Endothelial cell of umbilical vein (primary cell): ENCODE measurements around the gene HES7. TPM values are rescaled to one million over a fixed set of nuclear protein-coding genes. Genes with fewer than 3 reads are reported as not detected.

ENCODE experiments used
- BruUV-seq: library from RNA; stranded (reverse); fragments of 400-500 nt; replicated peaks from 2 replicates; lab custom pipeline; 2021; lab: Mats Ljungman, UMichigan
- CTCF ChIA-PET: fragments of 300-600, 350-600 bp; sonication (Branson Sonifier 250); formaldehyde crosslinking; loops from one replicate; lab custom pipeline; 2021; ENCODE audit warnings: antibody characterized with exemption, inconsistent platforms; lab: Charles Lee
- POLR2A ChIA-PET: fragments of 300-600, 350-600 bp; sonication (Branson Sonifier 250); formaldehyde crosslinking; loops from one replicate; lab custom pipeline; 2021; ENCODE audit warnings: antibody characterized with exemption, inconsistent platforms; lab: Charles Lee
- DNase-seq: peaks from one replicate; pipeline ENCODE4 v3.0.0-alpha.2; 2011; ENCODE audit warnings: low read depth, low spot score
- FAIRE-seq: peaks from 2 replicates; lab custom pipeline; 2011; peaks lifted over from hg19 to GRCh38; lab: Jason Lieb, UNC
- H2AFZ ChIP-seq: 2 replicates; pipeline ENCODE4 v1.6.0; 2012; ENCODE audit warnings: low read depth, low read length, control low read depth, inconsistent platforms
- H3K27ac ChIP-seq: 2 replicates; pipeline ENCODE4 v1.5.1; 2011; ENCODE audit warnings: low read depth, mild to moderate bottlenecking, control low read depth, low read length, moderate library complexity; ENCODE audit not compliant: insufficient read depth
- H3K27me3 ChIP-seq, 2 experiments: 2 replicates each; pipeline versions ENCODE4 v1.6.0 to v1.6.1; 2011; ENCODE audit warnings: low read length in 2 of 2, mixed read lengths in 1 of 2; ENCODE audit not compliant: control insufficient read depth in 2 of 2, insufficient read depth in 2 of 2
- H3K36me3 ChIP-seq, 2 experiments: 2 replicates in 1 of 2; 3 replicates in 1 of 2; pipeline ENCODE4 v1.5.1; 2011; ENCODE audit warnings: low read length in 2 of 2, mild to moderate bottlenecking in 1 of 2, moderate library complexity in 1 of 2; ENCODE audit not compliant: control insufficient read depth in 2 of 2, insufficient read depth in 2 of 2; ENCODE audit errors: extremely low read depth in 1 of 2
- H3K4me1 ChIP-seq: 3 replicates; pipeline ENCODE4 v1.5.1; 2011; ENCODE audit warnings: mild to moderate bottlenecking, low read length; ENCODE audit not compliant: control insufficient read depth, insufficient read depth; ENCODE audit errors: extremely low read depth
- H3K4me2 ChIP-seq: 2 replicates; pipeline ENCODE4 v1.6.1; 2011; ENCODE audit warnings: low read length, control low read depth, mixed read lengths; ENCODE audit not compliant: insufficient read depth
- H3K4me3 ChIP-seq, 3 experiments: fragments of 200-600 bp in 1 of 3; sonication (generic), shearing (Covaris generic) in 1 of 3; replicated peaks in 1 of 3; 2 replicates each; pipeline ENCODE4 v1.5.1; 2011 to 2016; ENCODE audit warnings: control low read depth in 3 of 3, low read length in 3 of 3, mild to moderate bottlenecking in 2 of 3, inconsistent platforms in 1 of 3, low read depth in 1 of 3, moderate library complexity in 1 of 3; ENCODE audit not compliant: insufficient read depth in 1 of 3
- H3K79me2 ChIP-seq: 2 replicates; pipeline ENCODE4 v1.6.0; 2012; ENCODE audit warnings: low read length, inconsistent platforms; ENCODE audit not compliant: control insufficient read depth, insufficient read depth
- H3K9ac ChIP-seq: replicated peaks from 2 replicates; pipeline ENCODE3; 2011; ENCODE audit warnings: low read length, control low read depth; ENCODE audit not compliant: insufficient read depth; ENCODE audit errors: extremely low read depth
- H3K9me1 ChIP-seq: replicated peaks from 3 replicates; pipeline ENCODE4 v1.6.0; 2011; ENCODE audit warnings: mild to moderate bottlenecking, low read length; ENCODE audit not compliant: control insufficient read depth, insufficient read depth; ENCODE audit errors: extremely low read depth
- H3K9me3 ChIP-seq: replicated peaks from 2 replicates; pipeline ENCODE4 v1.5.1; 2012; ENCODE audit warnings: low read length, inconsistent platforms; ENCODE audit not compliant: control insufficient read depth, insufficient read depth
- H4K20me1 ChIP-seq: replicated peaks from 2 replicates; pipeline ENCODE3; 2011; ENCODE audit warnings: mild to moderate bottlenecking, low read length; ENCODE audit not compliant: control insufficient read depth, insufficient read depth; ENCODE audit errors: extremely low read depth
- CTCF ChIP-seq, 2 donors: IDR thresholded peaks; 1 replicate in 1 of 2; 2 replicates in 1 of 2; pipeline ENCODE4 v1.5.1; 2011; ENCODE audit warnings: low read length in 2 of 2, mild to moderate bottlenecking in 2 of 2, moderate library complexity in 2 of 2, control low read depth in 1 of 2, inconsistent platforms in 1 of 2, low read depth in 1 of 2; ENCODE audit not compliant: insufficient read depth in 1 of 2; ENCODE audit errors: extremely low read depth in 1 of 2
- EZH2 ChIP-seq: IDR thresholded peaks from 2 replicates; pipeline ENCODE4 v1.6.1; 2012; ENCODE audit warnings: borderline replicate concordance, low read depth, mild to moderate bottlenecking, moderate library complexity, low read length, inconsistent platforms; ENCODE audit not compliant: severe bottlenecking
- FOS ChIP-seq: IDR thresholded peaks from 2 replicates; pipeline ENCODE4 v1.6.1; 2011; ENCODE audit warnings: mild to moderate bottlenecking, low read length, moderate library complexity, borderline replicate concordance; ENCODE audit not compliant: insufficient read depth
- GATA2 ChIP-seq: IDR thresholded peaks from 2 replicates; pipeline ENCODE4 v1.7.0; 2011; ENCODE audit warnings: low read depth, mild to moderate bottlenecking, moderate library complexity, mixed read lengths, low read length; ENCODE audit not compliant: insufficient read length, insufficient read depth
- JUN ChIP-seq: IDR thresholded peaks from 2 replicates; pipeline ENCODE4 v1.6.1; 2011; ENCODE audit warnings: borderline replicate concordance, low read depth; ENCODE audit not compliant: insufficient read length, insufficient read depth
- MAX ChIP-seq: IDR thresholded peaks from 2 replicates; pipeline ENCODE4 v1.6.1; 2011; ENCODE audit not compliant: insufficient read depth, insufficient read length
- MYC ChIP-seq: IDR thresholded peaks from one replicate; pipeline ENCODE4 v1.6.1; 2011; ENCODE audit warnings: mild to moderate bottlenecking, low read depth, low read length
- POLR2A ChIP-seq: IDR thresholded peaks from 2 replicates; pipeline ENCODE4 v1.6.1; 2012; ENCODE audit warnings: low read depth, mild to moderate bottlenecking, control low read depth, low read length
- POLR2AphosphoS5 ChIP-seq: IDR thresholded peaks from 2 replicates; pipeline ENCODE4 v1.6.1; 2012; ENCODE audit warnings: low read depth, mild to moderate bottlenecking, control low read depth, low read length, moderate library complexity; ENCODE audit not compliant: insufficient read depth
- dilution Hi-C: fragments of 300-500 bp; cut with MboI; formaldehyde crosslinking; loops from one replicate; pipeline ENCODE4 v1.15.0; 2019; ENCODE audit warnings: low sequenced_read_pairs; ENCODE audit not compliant: extremely low pct_ligation_motif_present
- intact Hi-C: fragments of 100-400 bp; cut with micrococcal nuclease; formaldehyde crosslinking; loops from one replicate; pipeline ENCODE4 v1.10.0; 2022
- polyA plus RNA-seq, 4 experiments: library from polyadenylated mRNA; depleted of rRNA in 3 of 4; stranded (reverse) in 3 of 4; unstranded in 1 of 4; fragments of >200 nt; gene quantifications; 2 replicates each; pipeline versions ENCODE4 v1.2.1 to v1.2.3, GENCODE V29; 2011 to 2012; ENCODE audit warnings: missing spikeins in 1 of 4
- total RNA-seq: library from RNA; stranded (reverse); gene quantifications from 2 replicates; pipeline ENCODE4 v1.2.3, GENCODE V29; 2021

Gene HES7
- total and polyA plus RNA-seq, 2 donors (not counting 3 experiments of a cell fraction or from before 2014, with no cell fraction given) = 0.19 to 0.51 TPM

- H3K36me3 ChIP-seq = peaks cover 2 to 6% of the 10 kb centered on the region in 2 experiments
- no peaks in the 10 kb centered on the region for H3K27me3 ChIP-seq
- no peaks in the 10 kb centered on the region for H4K20me1 ChIP-seq
- peak; percentile 100 for DNase-seq
- no peak for TF ChIP-seq FOS
- TF ChIP-seq POLR2AphosphoS5 = peak; percentile 65
- TF ChIP-seq MAX = peak; percentile 69
- H3K9me1 ChIP-seq = no peaks in the 10 kb centered on the region
- no peak overlapping the region for H2AFZ ChIP-seq
- peaks cover 43% of the 10 kb centered on the region for H3K4me1 ChIP-seq
- H3K4me2 ChIP-seq = peak overlapping the region; percentile 33
- peaks cover 6% of the 10 kb centered on the region for H3K79me2 ChIP-seq
- peak overlapping the region; percentile 78 for H3K9ac ChIP-seq
- peak overlapping the region in 2 of 3 experiments; percentile 24 to 62 for H3K4me3 ChIP-seq
- ChIA-PET CTCF (interaction anchor here (0.6 to 6.3 kb wide), 7 partner anchors 17 to 96 kb away, joined by 3 to 72 read pairs (median 5); partner anchors contain the start of genes CTC1 and HES7), POLR2A (interaction anchor here (3.9 kb wide), 1 partner anchor 17 kb away, joined by 33 read pairs; no protein-coding TSS in a partner anchor)
- H3K9me3 ChIP-seq = no peaks in the 10 kb centered on the region
- intact Hi-C loops (loop anchor here (1.0 to 2.0 kb wide), 5 partner anchors 16 to 64 kb away; no protein-coding TSS in a partner anchor), dilution Hi-C loops (no loop called here)
- BruUV-seq = no TSS peak
- FAIRE-seq = peak; percentile 99
- H3K27ac ChIP-seq = peak overlapping the region; percentile 99
Observed at GRCh38 chr17:8156246-8156992, 32.5 kb upstream of the HES7 start.

- H3K9ac ChIP-seq = peak overlapping the region; percentile 68
- H3K4me1 ChIP-seq = peaks cover 43% of the 10 kb centered on the region
- no TSS peak for BruUV-seq
- TF ChIP-seq MAX = no peak
- TF ChIP-seq FOS = no peak
- no peak for TF ChIP-seq POLR2A
- TF ChIP-seq EZH2 = no peak
- TF ChIP-seq GATA2 = no peak
- no peak for TF ChIP-seq MYC
- no peak for TF ChIP-seq JUN
- TF ChIP-seq POLR2AphosphoS5 = no peak
- TF ChIP-seq CTCF (IDR thresholded peaks at IDR 0.05; ENCODE audit: extremely low read depth in 1 of 2, insufficient read depth in 1 of 2, low read depth in 1 of 2, low read length in 2 of 2) = no peak
- peaks cover 3% of the 10 kb centered on the region for H3K79me2 ChIP-seq
- no peaks in the 10 kb centered on the region for H3K9me1 ChIP-seq
- no peaks in the 10 kb centered on the region for H3K9me3 ChIP-seq
- no peak for DNase-seq
- POLR2A ChIA-PET = interaction anchor here (3.9 kb wide), 1 partner anchor 17 kb away, joined by 33 read pairs; no protein-coding TSS in a partner anchor
- dilution Hi-C loops (no loop called here), intact Hi-C loops (loop anchor here (1.0 to 2.0 kb wide), 5 partner anchors 17 to 65 kb away; no protein-coding TSS in a partner anchor)
- CTCF ChIA-PET = interaction anchor here (1.2 to 6.3 kb wide), 4 partner anchors 17 to 95 kb away, joined by 3 to 72 read pairs (median 5); partner anchors contain the start of gene HES7
- H4K20me1 ChIP-seq = no peaks in the 10 kb centered on the region
- peaks cover 2 to 4% of the 10 kb centered on the region in 2 experiments for H3K36me3 ChIP-seq
- FAIRE-seq = no peak
- H3K4me3 ChIP-seq = peak overlapping the region in 2 of 3 experiments; percentile 24 to 62
- no peaks in the 10 kb centered on the region for H3K27me3 ChIP-seq
- no peak overlapping the region for H2AFZ ChIP-seq
- H3K4me2 ChIP-seq = peak overlapping the region; percentile 9
- H3K27ac ChIP-seq = peak overlapping the region; percentile 99
Observed at GRCh38 chr17:8155996-8156245, 32.0 kb upstream of the HES7 start.
